Testis (tissue), 2 donors: ENCODE measurements around the gene CD226.

Experiments used
- CTCF ChIP-seq, 3 experiments: fragments of 450-650 bp in 2 of 3; fragments of 200-600 bp in 1 of 3; sonication (generic) in 1 of 3; IDR thresholded peaks; one replicate each; pipeline ENCODE4 v1.5.1; 2016 to 2019; ENCODE audit warnings: antibody characterized with exemption in 3 of 3, mild to moderate bottlenecking in 2 of 3, moderate library complexity in 1 of 3
- POLR2A ChIP-seq: fragments of 450-650 bp; IDR thresholded peaks from one replicate; pipeline ENCODE4 v1.6.1; 2017; ENCODE audit warnings: antibody characterized with exemption, mild to moderate bottlenecking, moderate library complexity

GRCh38 chr18:69871363-69871762 is 76.3 kb downstream of the CD226 start:
- TF ChIP-seq CTCF (IDR thresholded peaks at IDR 0.05) (no peak), POLR2A (no peak)
